Gastroesophageal sphincter (tissue), 4 donors: ENCODE measurements around the gene PHLDA2. TPM values are rescaled to one million over a fixed set of nuclear protein-coding genes. Genes with fewer than 3 reads are reported as not detected.
A peak's percentile ranks its signal among the peaks of the same experiment; 100 is the strongest.

Experiments used
- ATAC-seq: fragments of 150-250 bp; one replicate; pipeline ENCODE4 v1.9.1; 2016; ENCODE audit warnings: mild to moderate bottlenecking, moderate library complexity
- H3K27ac ChIP-seq, 4 donors: fragments of 200-600 bp; sonication (generic) in 3 of 4; 1 replicate in 3 of 4; 2 replicates in 1 of 4; pipeline ENCODE4 v1.5.1; 2016 to 2019
- H3K27me3 ChIP-seq: fragments of 200-600 bp; sonication (generic); one replicate; pipeline ENCODE4 v1.5.1; 2019
- H3K36me3 ChIP-seq, 2 donors: fragments of 200-600 bp; sonication (generic); one replicate each; pipeline ENCODE4 v1.5.1; 2019; ENCODE audit warnings: control low read depth in 1 of 2
- H3K4me1 ChIP-seq, 3 donors: fragments of 200-600 bp; sonication (generic); 1 replicate in 2 of 3; 2 replicates in 1 of 3; pipeline ENCODE4 v1.5.1; 2016 to 2019; ENCODE audit warnings: control low read depth in 2 of 3
- H3K4me3 ChIP-seq, 2 donors: fragments of 200-600 bp; sonication (generic); one replicate each; pipeline ENCODE4 v1.5.1; 2019; ENCODE audit warnings: mild to moderate bottlenecking in 1 of 2, moderate library complexity in 1 of 2
- H3K9me3 ChIP-seq, 3 donors: fragments of 200-600 bp; sonication (generic); one replicate each; pipeline ENCODE4 v1.5.1; 2017 to 2019; ENCODE audit warnings: control low read depth in 2 of 3
- CTCF ChIP-seq, 4 experiments: fragments of 200-600 bp in 2 of 4; fragments of 450-650 bp in 2 of 4; sonication (generic) in 1 of 4; IDR thresholded peaks; one replicate each; pipeline ENCODE4 v1.5.1; 2017 to 2019; ENCODE audit warnings: antibody characterized with exemption in 4 of 4, mild to moderate bottlenecking in 2 of 4, moderate library complexity in 2 of 4
- EP300 ChIP-seq: sonication (generic); formaldehyde crosslinking; IDR thresholded peaks from one replicate; pipeline ENCODE4 v1.6.1; 2017; ENCODE audit warnings: antibody characterized with exemption, mild to moderate bottlenecking
- POLR2A ChIP-seq, 2 donors: fragments of 450-650 bp; IDR thresholded peaks; one replicate each; pipeline ENCODE4 v1.6.1; 2017; ENCODE audit warnings: antibody characterized with exemption in 2 of 2, mild to moderate bottlenecking in 2 of 2, moderate library complexity in 1 of 2
- POLR2AphosphoS5 ChIP-seq: sonication (generic); formaldehyde crosslinking; IDR thresholded peaks from one replicate; pipeline ENCODE4 v1.6.1; 2017; ENCODE audit warnings: antibody characterized with exemption
- WGBS, 2 donors: methylation state at CpG; one replicate each; pipeline ENCODE4 v1.1.5; 2018; ENCODE audit warnings: low coverage in 1 of 2; 5-methylcytosine and 5-hydroxymethylcytosine counted together
- total RNA-seq, 4 donors: library from RNA; depleted of rRNA; stranded (reverse); fragments of >200 nt; gene quantifications; one replicate each; pipeline ENCODE4 v1.1.0, GENCODE V29; 2016

Gene PHLDA2
- total RNA-seq, 4 donors from 2014 or later = 0.82 to 5.0 (median 1.9) TPM; not detected in 1

DNA sequence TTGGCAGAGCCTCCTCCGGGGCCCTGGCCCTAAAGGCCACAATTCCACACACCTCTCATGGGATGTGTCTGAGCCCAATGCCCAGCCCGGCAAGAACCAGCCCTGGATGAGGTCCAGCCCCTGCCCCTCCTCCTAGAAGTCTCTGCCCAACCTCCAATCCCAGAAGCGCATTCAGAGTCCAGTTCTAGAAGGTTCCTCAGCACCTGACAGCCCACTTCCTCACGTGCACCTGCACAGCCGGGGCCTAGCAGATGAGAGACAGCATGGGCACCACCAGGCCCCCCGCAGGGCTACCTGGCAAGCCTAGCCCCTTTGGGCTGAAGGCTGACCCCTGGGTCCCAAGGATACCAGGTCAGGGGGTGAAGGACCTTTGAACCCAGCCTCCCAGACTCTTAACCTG, 32.2 kb downstream of the PHLDA2 start:
- WGBS, 2 donors = 40% methylated on average over 1 of the region's 6 CpGs; no CpG with 5 or more reads in 1 of the 2 donors
- H3K27ac ChIP-seq = no peak overlapping the region
- no peak for ATAC-seq
- H3K27me3 ChIP-seq = no peaks in the 10 kb centered on the region
- H3K4me3 ChIP-seq = no peak overlapping the region
- H3K4me1 ChIP-seq = peaks cover 0 to 43% (median 12%) of the 10 kb centered on the region in 3 donors
- no peaks in the 10 kb centered on the region for H3K9me3 ChIP-seq
- TF ChIP-seq POLR2AphosphoS5 (no peak), CTCF (IDR thresholded peaks at IDR 0.05) (no peak), EP300 (no peak), POLR2A (IDR thresholded peaks at IDR 0.05) (no peak)
- H3K36me3 ChIP-seq = no peaks in the 10 kb centered on the region

DNA sequence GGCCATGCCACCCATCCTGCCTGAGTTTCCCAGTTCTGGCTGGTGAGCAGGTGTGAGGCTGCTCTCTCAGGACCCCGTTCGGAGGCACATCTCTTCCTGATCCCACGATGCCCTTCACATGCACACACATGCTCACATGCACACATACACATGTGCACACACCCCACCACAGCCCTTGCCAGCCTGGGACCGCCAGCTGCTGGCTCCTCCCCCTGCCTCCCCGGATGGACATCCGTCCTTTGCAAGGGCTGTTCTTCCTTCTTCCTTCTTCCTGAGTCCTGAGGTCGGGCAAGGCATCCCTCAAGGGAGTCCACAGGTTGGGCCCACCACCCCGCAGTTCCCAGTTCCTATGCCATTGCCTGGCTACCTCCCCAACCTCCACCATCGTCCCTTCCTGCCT, 33.2 kb downstream of the PHLDA2 start:
- TF ChIP-seq POLR2A (IDR thresholded peaks at IDR 0.05) (no peak), CTCF (IDR thresholded peaks at IDR 0.05) (no peak), POLR2AphosphoS5 (no peak), EP300 (no peak)
- Histone ChIP-seq H3K9me3 (no peaks in the 10 kb centered on the region), H3K4me1 (peaks cover 6 to 43% (median 19%) of the 10 kb centered on the region in 3 donors), H3K27me3 (no peaks in the 10 kb centered on the region), H3K27ac (no peak overlapping the region), H3K4me3 (no peak overlapping the region), H3K36me3 (no peaks in the 10 kb centered on the region)
- ATAC-seq = no peak
- WGBS, 2 donors = 56 to 79% methylated on average over 5 of the region's 9 CpGs

DNA sequence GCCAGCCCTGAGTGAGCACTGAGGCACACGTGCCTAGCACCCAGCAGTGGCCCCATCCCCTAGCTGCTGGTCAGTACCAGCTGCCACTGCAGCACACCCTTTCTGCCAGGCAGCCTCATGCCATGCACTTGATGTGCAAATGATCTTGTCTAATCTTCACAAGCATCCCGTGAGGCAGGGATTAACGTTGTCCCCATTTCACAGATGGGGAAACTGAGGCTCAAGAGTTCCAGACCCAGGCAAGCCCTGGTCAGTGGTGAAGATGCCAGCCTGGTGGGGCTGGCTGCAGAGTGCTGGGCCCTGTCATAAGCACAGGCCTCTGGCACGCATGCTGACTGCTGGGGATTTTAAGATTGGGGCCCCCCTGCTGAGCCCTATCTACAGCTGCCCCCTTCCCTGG, 35.3 kb downstream of the PHLDA2 start:
- no peaks in the 10 kb centered on the region for H3K36me3 ChIP-seq
- ATAC-seq = no peak
- H3K27ac ChIP-seq = no peak overlapping the region
- H3K9me3 ChIP-seq = no peaks in the 10 kb centered on the region
- H3K4me1 ChIP-seq = peaks cover 6 to 47% (median 27%) of the 10 kb centered on the region in 3 donors
- no peak overlapping the region for H3K4me3 ChIP-seq
- no peaks in the 10 kb centered on the region for H3K27me3 ChIP-seq
- WGBS, 2 donors = 80% methylated on average over 1 of the region's 4 CpGs; no CpG with 5 or more reads in 1 of the 2 donors
- no peak for TF ChIP-seq EP300
- TF ChIP-seq CTCF (IDR thresholded peaks at IDR 0.05) = no peak
- no peak for TF ChIP-seq POLR2A (IDR thresholded peaks at IDR 0.05)
- TF ChIP-seq POLR2AphosphoS5 = no peak

DNA sequence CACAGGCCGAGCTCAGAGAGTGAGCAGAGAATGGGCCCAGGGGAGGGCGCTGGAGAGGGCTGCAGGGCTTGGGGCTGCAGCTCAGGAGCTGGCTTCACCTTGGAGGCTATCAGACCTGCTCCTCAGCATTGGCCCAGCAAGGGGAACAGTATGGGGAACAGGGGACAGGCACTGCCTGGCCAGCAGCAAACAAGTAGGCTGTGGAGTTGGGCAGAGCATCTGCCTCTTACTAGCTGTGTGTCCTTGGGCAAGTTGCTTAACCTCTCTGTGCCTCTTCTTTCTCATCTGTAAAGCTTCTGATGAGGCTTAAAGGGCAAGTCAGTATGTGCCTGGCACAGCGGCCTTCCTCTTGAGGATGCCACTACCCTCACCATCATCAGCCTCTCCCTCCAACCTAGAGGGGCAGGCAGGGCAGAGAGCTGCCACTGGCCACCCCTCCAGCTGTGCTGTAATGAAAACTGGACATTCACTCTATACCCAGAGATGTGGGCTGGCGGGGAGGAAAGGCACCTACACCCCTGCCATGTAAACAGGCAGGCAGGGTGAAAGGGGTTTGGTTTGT, 36.2 kb downstream of the PHLDA2 start:
- no CpG with 5 or more reads among the region's 4 CpGs for WGBS, 2 donors
- H3K36me3 ChIP-seq = no peaks in the 10 kb centered on the region
- no peaks in the 10 kb centered on the region for H3K27me3 ChIP-seq
- no peaks in the 10 kb centered on the region for H3K9me3 ChIP-seq
- peaks cover 6 to 44% (median 29%) of the 10 kb centered on the region in 3 donors for H3K4me1 ChIP-seq
- H3K4me3 ChIP-seq = peak overlapping the region in 1 of 2 donors; percentile 52
- peak overlapping the region in 2 of 4 donors; percentile 78 to 81 for H3K27ac ChIP-seq
- TF ChIP-seq EP300 (no peak), CTCF (IDR thresholded peaks at IDR 0.05) (no peak), POLR2A (IDR thresholded peaks at IDR 0.05) (no peak), POLR2AphosphoS5 (no peak)
- no peak for ATAC-seq

- H3K9me3 ChIP-seq = no peaks in the 10 kb centered on the region
- TF ChIP-seq POLR2A (IDR thresholded peaks at IDR 0.05) (no peak), EP300 (no peak), CTCF (IDR thresholded peaks at IDR 0.05) (peak in 3 of 4 experiments; percentile 93 to 96 (median 96))
- no peaks in the 10 kb centered on the region for H3K36me3 ChIP-seq
- 7% methylated on average over 9 of the region's 34 CpGs; no CpG with 5 or more reads in 1 of the 2 donors for WGBS, 2 donors
- H3K4me1 ChIP-seq = peaks cover 6 to 49% (median 29%) of the 10 kb centered on the region in 3 donors
- H3K4me3 ChIP-seq = peak overlapping the region in 1 of 2 donors; percentile 52
- H3K27ac ChIP-seq = peak overlapping the region in 3 of 4 donors; percentile 62 to 81 (median 78)
- H3K27me3 ChIP-seq = no peaks in the 10 kb centered on the region
- peak; percentile 16 for ATAC-seq
These were observed 36.8 kb downstream of the PHLDA2 start for GRCh38 chr11:2892215-2892966.
